ENCODE data around the gene PSMD14. TPM values are rescaled to one million over a fixed set of nuclear protein-coding genes. Genes with fewer than 3 reads are reported as not detected.

PSMD14 gene
- total and polyA plus RNA-seq, 8 donors, result 5.4 to 19.7 (median 15.0) TPM

GRCh38 chr2:161312996-161313395 lies 4.8 kb downstream of the PSMD14 start:
- no peak overlapping the region for H3K27ac ChIP-seq
- WGBS, 2 donors, result 90 to 91% methylated on average over 3 of the region's 3 CpGs
- no peaks in the 10 kb centered on the region for H3K9me3 ChIP-seq
- no peak overlapping the region for H3K4me3 ChIP-seq
- DNase-seq (no peak), ATAC-seq (no peak), FAIRE-seq (no peak)
- H3K36me3 ChIP-seq, result no peaks in the 10 kb centered on the region
- no peak for TF ChIP-seq CTCF (IDR thresholded peaks at IDR 0.05)
- H3K27me3 ChIP-seq, result no peaks in the 10 kb centered on the region
- H3K4me1 ChIP-seq, result peaks cover 6 to 11% (median 7%) of the 10 kb centered on the region in 3 donors
- intact Hi-C loops (cut with DNase I), result no loop called here

DNA sequence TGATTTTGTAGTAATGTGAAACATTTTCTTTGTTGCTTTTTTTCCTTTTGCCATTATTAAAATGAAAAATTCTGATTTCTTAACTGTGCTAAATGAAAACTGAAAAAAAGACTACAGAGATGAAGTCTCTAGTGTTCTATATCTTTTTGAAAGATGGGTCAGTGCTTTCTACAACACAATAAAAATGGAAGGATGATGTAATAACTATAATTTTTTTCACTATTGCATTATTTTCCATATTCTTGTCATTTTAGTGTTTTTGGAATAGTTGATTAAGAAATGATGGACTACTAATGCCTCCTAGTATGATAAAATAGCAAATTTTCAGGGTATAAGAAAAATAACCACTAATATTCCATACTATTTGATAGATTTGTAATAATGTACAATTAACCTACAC lies 7.2 kb downstream of the PSMD14 start:
- Histone ChIP-seq H3K27me3 (no peaks in the 10 kb centered on the region), H3K36me3 (no peaks in the 10 kb centered on the region), H3K9me3 (no peaks in the 10 kb centered on the region), H3K4me1 (peaks cover 0 to 8% (median 0%) of the 10 kb centered on the region in 3 donors), H3K4me3 (no peak overlapping the region), H3K27ac (no peak overlapping the region)
- FAIRE-seq, result no peak
- TF ChIP-seq CTCF (IDR thresholded peaks at IDR 0.05), result no peak
- intact Hi-C loops (cut with DNase I), result no loop called here
- no peak for DNase-seq
- no peak for ATAC-seq

DNA sequence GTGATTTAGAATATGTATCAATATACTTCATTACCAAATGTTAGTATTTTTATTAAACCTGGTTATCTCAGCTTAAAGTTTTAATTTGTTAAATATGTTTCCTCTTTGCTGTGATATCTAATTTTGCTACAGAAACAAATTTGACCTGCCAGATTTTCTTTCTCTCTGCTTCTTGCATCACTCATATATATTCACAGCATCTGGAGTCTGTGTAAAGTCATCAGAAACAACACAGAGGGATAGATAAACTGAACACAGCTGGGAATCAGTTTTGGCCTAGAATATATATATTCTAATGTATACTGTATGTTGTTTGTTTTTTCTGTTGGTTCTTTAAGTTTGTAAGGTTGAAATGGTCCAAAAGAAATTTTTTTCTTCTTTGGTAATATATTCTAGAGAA lies 8.5 kb downstream of the PSMD14 start:
- H3K36me3 ChIP-seq, result no peaks in the 10 kb centered on the region
- no peak for FAIRE-seq
- intact Hi-C loops (cut with DNase I), result no loop called here
- peaks cover 0 to 8% (median 0%) of the 10 kb centered on the region in 3 donors for H3K4me1 ChIP-seq
- no peak overlapping the region for H3K4me3 ChIP-seq
- TF ChIP-seq CTCF (IDR thresholded peaks at IDR 0.05), result no peak
- no peak for DNase-seq
- ATAC-seq, result no peak
- no peaks in the 10 kb centered on the region for H3K9me3 ChIP-seq
- no peak overlapping the region for H3K27ac ChIP-seq
- no peaks in the 10 kb centered on the region for H3K27me3 ChIP-seq

- FAIRE-seq, result no peak
- Histone ChIP-seq H3K4me3 (no peak overlapping the region), H3K4me1 (peaks cover 0 to 8% (median 0%) of the 10 kb centered on the region in 3 donors), H3K27me3 (no peaks in the 10 kb centered on the region), H3K9me3 (no peaks in the 10 kb centered on the region), H3K27ac (no peak overlapping the region), H3K36me3 (no peaks in the 10 kb centered on the region)
- intact Hi-C loops (cut with DNase I), result no loop called here
- no peak for ATAC-seq
- 94% methylated on average over 6 of the region's 6 CpGs for WGBS, 2 donors
- TF ChIP-seq CTCF (IDR thresholded peaks at IDR 0.05), result no peak
- DNase-seq, result no peak
Measured at GRCh38 chr2:161321944-161322648, 13.9 kb downstream of the PSMD14 start.

- no peak overlapping the region for H3K27ac ChIP-seq
- ATAC-seq (no peak), FAIRE-seq (no peak)
Measured at GRCh38 chr2:161324876-161325275, 16.7 kb downstream of the PSMD14 start.

More at GRCh38 chr2:161324876-161325275, 16.7 kb downstream of the PSMD14 start:
- Histone ChIP-seq H3K4me3 (no peak overlapping the region), H3K9me3 (no peaks in the 10 kb centered on the region), H3K36me3 (no peaks in the 10 kb centered on the region), H3K4me1 (no peaks in the 10 kb centered on the region), H3K27me3 (no peaks in the 10 kb centered on the region)
- intact Hi-C loops (cut with DNase I), result no loop called here
- DNase-seq, result no peak
- TF ChIP-seq CTCF (IDR thresholded peaks at IDR 0.05), result no peak
